ENCODE data around the gene FAM171A2. TPM values are rescaled to one million over a fixed set of nuclear protein-coding genes. Genes with fewer than 3 reads are reported as not detected.

The FAM171A2 gene
- total and polyA plus RNA-seq, 4 donors = 0.08 to 1.1 (median 0.18) TPM; not detected in 1

- Histone ChIP-seq H3K9me3 (ENCODE audit: control insufficient read depth in 4 of 4, low read length in 3 of 4) (no peaks in the 10 kb centered on the region), H3K4me1 (ENCODE audit: control insufficient read depth in 4 of 4, insufficient read depth in 4 of 4, low read length in 3 of 4) (peaks cover 0 to 10% (median 4%) of the 10 kb centered on the region in 4 donors), H3K27me3 (ENCODE audit: control insufficient read depth in 4 of 4, insufficient read depth in 4 of 4, low read length in 3 of 4) (no peaks in the 10 kb centered on the region), H3K4me3 (ENCODE audit: low read depth in 1 of 3, low read length in 3 of 3) (no peak overlapping the region), H3K36me3 (ENCODE audit: control insufficient read depth in 4 of 4, insufficient read depth in 3 of 4, low read depth in 1 of 4, low read length in 3 of 4) (no peaks in the 10 kb centered on the region), H3K27ac (ENCODE audit: low read depth in 1 of 2, low read length in 2 of 2) (no peak overlapping the region), H3K9ac (ENCODE audit: low read depth in 1 of 2, low read length in 2 of 2) (no peak overlapping the region)
- no peak for DNase-seq (ENCODE audit: low spot score)
- WGBS = 78% methylated on average over 3 of the region's 3 CpGs
- no peak for TF ChIP-seq MAX (IDR thresholded peaks at IDR 0.05)
- no peak for TF ChIP-seq REST (IDR thresholded peaks at IDR 0.05)
- TF ChIP-seq RXRA (IDR thresholded peaks at IDR 0.05) = no peak
- no peak for TF ChIP-seq JUND (IDR thresholded peaks at IDR 0.05)
- TF ChIP-seq ZBTB33 (IDR thresholded peaks at IDR 0.05) = no peak
- TF ChIP-seq HNF4G (IDR thresholded peaks at IDR 0.05) = no peak
- no peak for TF ChIP-seq CTCF (IDR thresholded peaks at IDR 0.05; ENCODE audit: low read depth, low read length, missing input control)
- TF ChIP-seq ATF3 (IDR thresholded peaks at IDR 0.05) = no peak
- TF ChIP-seq FOXA2 (IDR thresholded peaks at IDR 0.05) = no peak
- no peak for TF ChIP-seq TAF1 (conservative IDR thresholded peaks at IDR 0.05)
- TF ChIP-seq YY1 (IDR thresholded peaks at IDR 0.05) = no peak
- no peak for TF ChIP-seq EGR1 (IDR thresholded peaks at IDR 0.05; ENCODE audit: low read depth in 2 of 2)
- no peak for TF ChIP-seq NR2F2 (IDR thresholded peaks at IDR 0.05)
- TF ChIP-seq FOXA1 (IDR thresholded peaks at IDR 0.05) = no peak
Observed at GRCh38 chr17:44335564-44335963, 28.1 kb downstream of the FAM171A2 start.

GRCh38 chr17:44334727-44335126, 28.9 kb downstream of the FAM171A2 start:
- H3K9me3 ChIP-seq (ENCODE audit: control insufficient read depth in 4 of 4, low read length in 3 of 4) = no peaks in the 10 kb centered on the region
- no peak overlapping the region for H3K27ac ChIP-seq (ENCODE audit: low read depth in 1 of 2, low read length in 2 of 2)
- no peaks in the 10 kb centered on the region for H3K27me3 ChIP-seq (ENCODE audit: control insufficient read depth in 4 of 4, insufficient read depth in 4 of 4, low read length in 3 of 4)
- no peaks in the 10 kb centered on the region for H3K36me3 ChIP-seq (ENCODE audit: control insufficient read depth in 4 of 4, insufficient read depth in 3 of 4, low read depth in 1 of 4, low read length in 3 of 4)
- peaks cover 0 to 10% (median 4%) of the 10 kb centered on the region in 4 donors for H3K4me1 ChIP-seq (ENCODE audit: control insufficient read depth in 4 of 4, insufficient read depth in 4 of 4, low read length in 3 of 4)
- no peak overlapping the region for H3K4me3 ChIP-seq (ENCODE audit: low read depth in 1 of 3, low read length in 3 of 3)
- no peak for TF ChIP-seq YY1 (IDR thresholded peaks at IDR 0.05)
- TF ChIP-seq ZBTB33 (IDR thresholded peaks at IDR 0.05) = no peak
- TF ChIP-seq MAX (IDR thresholded peaks at IDR 0.05) = no peak
- no peak for TF ChIP-seq FOXA2 (IDR thresholded peaks at IDR 0.05)
- no peak for TF ChIP-seq JUND (IDR thresholded peaks at IDR 0.05)
- no peak for TF ChIP-seq HNF4G (IDR thresholded peaks at IDR 0.05)
- no peak for TF ChIP-seq HNF4A (conservative IDR thresholded peaks at IDR 0.05)
- no peak for TF ChIP-seq FOXA1 (IDR thresholded peaks at IDR 0.05)
- no peak for TF ChIP-seq ATF3 (IDR thresholded peaks at IDR 0.05)
- no peak for TF ChIP-seq REST (IDR thresholded peaks at IDR 0.05)
- no peak for TF ChIP-seq GABPA (IDR thresholded peaks at IDR 0.05 in 1 of 2, conservative IDR thresholded peaks at IDR 0.05 in 1 of 2)
- TF ChIP-seq NR2F2 (IDR thresholded peaks at IDR 0.05) = no peak
- TF ChIP-seq TAF1 (conservative IDR thresholded peaks at IDR 0.05) = no peak
- WGBS = 53% methylated on average over 3 of the region's 3 CpGs
- no peak for DNase-seq (ENCODE audit: low spot score)
- H3K9ac ChIP-seq (ENCODE audit: low read depth in 1 of 2, low read length in 2 of 2) = no peak overlapping the region
